GM18517 (cell line): ENCODE results near the gene SLC16A12.
"Not testable (repeated sequence)": the region's sequence is repeated elsewhere in the genome, so short reads cannot be mapped to it uniquely, and the experiment has no call there.

ENCODE experiments used
- ATAC-seq: cut with Tn5 transposase; IDR thresholded peaks from one replicate; pipeline ENCODE4 v1.9.1; 2021; ENCODE audit warnings: mild to moderate bottlenecking, moderate library complexity; ENCODE audit not compliant: unreplicated experiment

SLC16A12 gene

GRCh38 chr10:89426230-89426868 is 109.0 kb downstream of the SLC16A12 start:
- no peak for ATAC-seq

GRCh38 chr10:89425000-89425399 is 110.4 kb downstream of the SLC16A12 start:
- ATAC-seq, result no peak

- ATAC-seq, result no peak
Observed at GRCh38 chr10:89421018-89421476, 114.3 kb downstream of the SLC16A12 start.

GRCh38 chr10:89419548-89419947 is 115.8 kb downstream of the SLC16A12 start:
- no peak for ATAC-seq

GRCh38 chr10:89416465-89416864 is 118.9 kb downstream of the SLC16A12 start:
- ATAC-seq, result no peak

GRCh38 chr10:89414879-89415821 is 120.2 kb downstream of the SLC16A12 start:
- peak; percentile 19 for ATAC-seq

- peak; percentile 88 for ATAC-seq
Observed at GRCh38 chr10:89414146-89414878, 121.1 kb downstream of the SLC16A12 start, which contains the start of gene IFIT5. TSS of gene IFIT5 (plus strand) at chr10:89414568. CDS start at chr10:89414799, 231 bp downstream.

GRCh38 chr10:89413398-89413912 is 121.9 kb downstream of the SLC16A12 start:
- ATAC-seq, result no peak

GRCh38 chr10:89412276-89412675 is 123.1 kb downstream of the SLC16A12 start:
- ATAC-seq, result not testable (repeated sequence)

- not testable (repeated sequence) for ATAC-seq
Observed at GRCh38 chr10:89411135-89411534, 124.3 kb downstream of the SLC16A12 start.

GRCh38 chr10:89410551-89410950 is 124.8 kb downstream of the SLC16A12 start:
- not testable (repeated sequence) for ATAC-seq

- ATAC-seq, result not testable (repeated sequence)
Observed at GRCh38 chr10:89409282-89409681, 126.1 kb downstream of the SLC16A12 start.

- not testable (repeated sequence) for ATAC-seq
Observed at GRCh38 chr10:89407792-89408191, 127.6 kb downstream of the SLC16A12 start.

GRCh38 chr10:89406178-89406577 is 129.2 kb downstream of the SLC16A12 start:
- ATAC-seq, result not testable (repeated sequence)

- no peak for ATAC-seq
Observed at GRCh38 chr10:89404104-89405047, 131.0 kb downstream of the SLC16A12 start.

- ATAC-seq, result no peak
Observed at GRCh38 chr10:89403043-89403442, 132.4 kb downstream of the SLC16A12 start.

GRCh38 chr10:89399956-89400355 is 135.4 kb downstream of the SLC16A12 start:
- ATAC-seq, result no peak

- ATAC-seq, result no peak
Observed at GRCh38 chr10:89398003-89398749, 137.2 kb downstream of the SLC16A12 start.

- ATAC-seq, result no peak
Observed at GRCh38 chr10:89395141-89395540, 140.3 kb downstream of the SLC16A12 start.
